CD4-positive, alpha-beta T cell treated with Interleukin-6 for 4 hours (primary cell): ENCODE measurements around the gene OTX1.
"Not testable (repeated sequence)": the region's sequence is repeated elsewhere in the genome, so short reads cannot be mapped to it uniquely, and the experiment has no call there.

Experiments used
- DNase-seq: peaks from one replicate; pipeline ENCODE4 v3.0.0-alpha.2; 2020; ENCODE audit warnings: mixed read lengths

The OTX1 gene

DNA sequence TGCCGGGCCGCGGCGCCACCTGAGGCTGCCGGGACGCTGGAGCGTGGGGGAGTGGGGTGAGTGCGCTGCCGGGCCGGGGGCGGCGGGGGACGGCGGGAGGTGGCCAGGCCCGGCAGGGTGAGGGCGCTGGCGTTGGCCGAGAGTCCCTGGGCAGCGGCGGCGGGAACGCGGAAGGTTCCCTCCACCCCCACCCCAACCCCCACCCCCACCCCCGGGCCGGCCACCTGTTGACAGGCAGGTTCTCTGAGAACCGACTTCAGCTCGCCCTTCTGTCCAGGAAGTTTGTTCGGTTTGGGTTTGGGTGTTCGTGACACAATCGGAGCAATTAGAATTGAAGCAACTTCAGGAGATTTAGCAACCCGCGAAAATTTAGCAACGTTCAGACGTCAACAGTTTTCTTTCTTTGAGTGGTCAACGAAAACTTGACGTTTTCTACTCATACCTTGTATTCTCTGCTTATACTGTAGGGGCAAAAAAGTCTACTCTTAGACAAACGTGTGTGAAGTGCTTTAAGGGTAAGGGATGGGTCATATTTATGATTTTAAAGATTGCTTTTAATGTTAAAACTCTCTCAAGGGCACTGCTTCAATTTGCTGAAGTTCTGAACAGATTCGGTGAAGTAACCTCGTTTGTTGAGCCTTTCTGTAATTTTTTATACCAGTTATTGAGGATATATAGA, 9.3 kb downstream of the OTX1 start:
- DNase-seq: no peak

- DNase-seq: no peak
These were observed 9.9 kb downstream of the OTX1 start for GRCh38 chr2:63060472-63060991.

- DNase-seq: no peak
These were observed 13.6 kb downstream of the OTX1 start for GRCh38 chr2:63064197-63064596.

DNA sequence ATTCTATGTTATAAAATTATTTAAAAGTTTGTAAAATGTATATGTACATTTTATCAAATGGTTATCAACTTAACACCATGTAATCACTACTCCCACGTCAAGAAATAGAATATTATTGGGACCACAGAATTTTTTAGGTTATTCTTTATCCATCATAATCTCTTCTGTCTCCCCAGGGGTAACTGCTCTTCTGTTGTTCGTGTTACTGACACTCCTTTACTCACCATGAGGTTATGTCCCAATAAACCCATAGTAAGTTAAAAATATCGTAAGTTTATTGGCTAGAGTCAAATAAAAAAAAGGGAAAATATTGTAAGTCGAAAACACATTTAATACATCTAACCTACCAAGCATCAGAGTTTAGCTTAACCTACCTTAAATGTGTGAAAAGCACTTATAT, 14.0 kb downstream of the OTX1 start:
- DNase-seq: no peak

GRCh38 chr2:63066265-63066664, 15.6 kb downstream of the OTX1 start:
- no peak for DNase-seq

- no peak for DNase-seq
These were observed 16.2 kb downstream of the OTX1 start for GRCh38 chr2:63066838-63067237.

DNA sequence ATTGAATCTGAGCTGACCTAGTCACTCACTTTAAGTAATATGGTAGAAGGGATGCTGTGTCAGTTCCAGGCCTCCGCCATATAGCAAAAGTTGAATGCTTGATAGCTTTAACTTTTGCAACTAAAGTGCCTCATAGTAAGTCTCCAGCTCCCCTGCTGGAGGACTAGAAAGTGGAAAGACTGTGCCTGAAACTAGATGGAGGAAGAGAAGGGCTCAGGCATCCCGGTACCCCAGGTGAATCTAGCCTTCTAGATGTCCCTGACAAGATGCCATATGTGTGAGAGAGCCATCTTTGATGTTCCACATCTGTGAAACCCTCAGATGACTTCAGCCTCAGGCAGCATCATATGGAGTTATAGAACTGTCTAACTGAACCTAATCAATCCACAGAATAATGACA, 21.0 kb downstream of the OTX1 start:
- no peak for DNase-seq

- no peak for DNase-seq
These were observed 23.4 kb downstream of the OTX1 start for GRCh38 chr2:63073994-63074393.

DNA sequence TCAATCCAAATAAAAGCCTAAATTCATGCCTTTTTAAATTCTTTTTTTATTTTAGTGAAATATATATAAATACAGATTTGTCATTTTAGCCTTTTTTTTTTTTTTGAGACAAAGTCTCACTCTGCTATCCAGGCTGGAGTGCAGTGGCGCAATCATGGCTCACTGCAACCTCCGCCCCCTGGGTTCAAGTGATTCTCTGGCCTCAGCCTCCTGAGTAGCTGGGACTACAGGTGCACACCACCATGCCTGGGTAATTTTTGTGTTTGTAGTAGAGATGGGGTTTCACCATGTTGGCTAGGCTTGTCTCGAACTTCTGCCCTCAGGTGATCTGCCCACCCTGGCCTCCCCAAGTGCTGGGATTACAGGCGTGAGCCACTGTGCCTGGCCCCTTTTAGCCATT, 23.8 kb downstream of the OTX1 start:
- DNase-seq: not testable (repeated sequence)

DNA sequence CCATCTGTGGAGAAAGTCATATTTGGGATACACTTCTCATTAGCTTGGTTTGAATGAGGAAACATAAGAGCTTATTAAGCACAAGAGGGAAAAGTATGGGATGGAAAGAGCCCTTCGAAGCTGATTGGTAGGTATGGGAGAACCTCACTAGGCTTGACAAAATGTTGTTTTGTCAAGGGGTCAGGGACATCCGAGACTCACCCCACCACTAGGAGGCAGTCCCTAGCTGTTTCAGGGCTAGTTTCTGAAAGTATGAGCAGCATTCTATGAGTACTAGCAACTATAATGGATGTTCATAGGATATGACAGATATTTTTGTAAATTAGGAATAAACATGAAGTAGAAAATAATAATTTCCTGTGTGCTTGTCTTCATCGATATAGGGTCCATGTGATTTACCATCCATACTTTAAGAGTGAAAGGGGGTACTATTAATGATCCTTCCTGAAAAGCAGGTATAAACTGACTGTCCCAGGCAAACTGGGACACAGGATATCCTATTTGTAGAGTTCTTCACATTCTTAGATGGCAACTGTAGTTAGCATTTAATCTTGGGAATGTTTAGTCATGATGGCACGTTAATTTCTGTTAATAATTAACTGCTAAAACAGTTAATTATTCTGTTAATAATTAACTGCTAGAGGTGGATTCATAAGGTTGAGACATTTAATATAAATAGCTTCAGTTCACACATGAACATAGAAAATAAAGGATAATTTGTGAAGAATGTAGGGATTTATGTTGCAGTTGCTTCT, 28.4 kb downstream of the OTX1 start:
- no peak for DNase-seq

GRCh38 chr2:63081404-63081803, 30.8 kb downstream of the OTX1 start:
- no peak for DNase-seq

- no peak for DNase-seq
These were observed 36.1 kb downstream of the OTX1 start for GRCh38 chr2:63086687-63087086.

DNA sequence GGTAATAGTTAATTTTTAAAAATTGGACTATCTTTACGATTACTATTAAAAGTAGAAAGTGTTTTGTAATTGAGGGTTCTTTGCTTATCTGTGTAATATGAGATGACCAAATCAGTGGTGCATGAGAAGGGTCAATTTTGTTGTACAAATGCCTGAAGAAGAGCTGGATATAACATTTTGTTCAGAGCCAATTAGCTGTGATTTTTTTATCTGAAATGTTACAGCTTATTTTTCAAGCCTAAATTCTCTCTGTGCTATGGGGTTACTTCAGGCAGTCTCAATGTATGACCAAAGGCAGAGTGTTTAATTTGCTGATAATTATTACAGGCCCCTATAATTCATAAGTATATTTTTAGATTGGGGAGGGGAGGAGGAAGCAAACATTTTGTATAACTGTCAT, 41.8 kb downstream of the OTX1 start:
- DNase-seq: no peak

DNA sequence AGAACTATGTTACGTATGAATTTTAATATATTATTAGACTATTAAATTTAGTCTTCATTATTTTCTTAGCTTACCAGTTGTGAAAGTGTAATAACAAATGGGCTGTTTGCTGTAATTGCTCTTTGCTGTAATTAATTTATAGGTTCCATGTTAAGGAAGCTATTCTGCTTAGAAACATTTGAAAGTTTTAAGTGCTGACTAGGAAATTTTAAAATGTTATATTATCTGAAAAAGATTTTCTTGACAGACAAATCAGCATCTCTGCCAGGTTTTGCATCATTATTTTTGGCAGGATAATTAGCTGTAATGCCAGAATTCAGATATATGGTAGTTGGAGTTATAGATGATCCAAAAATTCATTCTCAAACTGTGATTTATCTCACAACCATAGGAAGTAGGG, 42.2 kb downstream of the OTX1 start:
- DNase-seq: no peak

DNA sequence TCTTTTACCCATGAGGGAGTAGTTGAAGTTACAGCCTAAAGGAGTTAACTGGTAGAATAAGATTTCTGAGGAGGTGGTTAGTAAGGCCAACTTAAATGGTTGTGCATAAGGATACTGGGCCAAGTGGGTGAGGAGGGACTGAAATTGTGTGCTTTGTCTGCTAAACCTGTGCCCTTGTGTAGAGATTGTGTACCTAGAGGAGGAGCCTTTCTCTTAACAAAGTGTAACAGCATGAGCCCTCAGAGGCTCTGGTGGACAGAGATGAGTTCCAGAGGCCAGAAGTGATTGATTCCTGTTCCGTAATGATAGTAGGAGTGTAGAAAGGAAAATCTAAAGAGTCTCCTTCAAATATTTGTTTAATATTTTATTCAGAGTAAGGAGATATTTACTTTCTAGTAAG, 42.9 kb downstream of the OTX1 start:
- DNase-seq: no peak

DNA sequence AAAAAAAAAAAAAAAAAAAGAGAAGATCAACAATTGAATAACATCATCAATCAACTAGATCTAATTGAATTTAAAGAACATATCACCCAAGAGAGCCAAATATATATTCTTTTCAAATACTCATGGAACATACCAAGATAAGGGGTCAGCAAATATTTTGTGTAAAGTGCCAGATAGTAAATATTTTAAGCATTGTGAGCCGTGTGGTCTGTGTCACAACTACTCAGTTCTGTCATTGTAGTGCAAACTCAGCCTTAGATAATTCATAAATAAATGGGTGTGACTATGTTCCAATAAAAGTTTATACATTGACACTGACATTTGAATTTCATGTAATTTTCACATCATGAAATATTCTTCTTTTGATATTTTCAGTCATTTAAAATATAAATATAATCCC, 45.9 kb downstream of the OTX1 start:
- no peak for DNase-seq

DNA sequence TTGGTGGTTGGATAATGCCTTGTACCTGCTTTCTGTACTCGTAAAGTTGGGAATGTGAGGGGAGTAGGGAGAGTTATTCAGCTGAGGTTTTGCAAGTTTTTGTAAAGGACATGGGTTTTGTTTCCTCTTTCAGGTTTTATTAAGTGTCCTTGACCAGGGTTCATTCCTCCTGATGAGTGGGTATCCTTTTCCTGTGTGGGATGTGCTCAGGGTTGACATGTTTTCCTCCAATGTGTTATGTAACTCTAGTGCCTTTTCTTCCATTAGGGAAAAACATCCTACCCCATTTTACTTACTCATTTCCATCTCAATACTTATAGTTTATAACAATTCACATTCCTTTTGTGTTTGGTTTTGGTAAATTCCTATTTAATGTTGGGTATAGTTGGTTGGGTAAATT, 48.4 kb downstream of the OTX1 start:
- no peak for DNase-seq

DNA sequence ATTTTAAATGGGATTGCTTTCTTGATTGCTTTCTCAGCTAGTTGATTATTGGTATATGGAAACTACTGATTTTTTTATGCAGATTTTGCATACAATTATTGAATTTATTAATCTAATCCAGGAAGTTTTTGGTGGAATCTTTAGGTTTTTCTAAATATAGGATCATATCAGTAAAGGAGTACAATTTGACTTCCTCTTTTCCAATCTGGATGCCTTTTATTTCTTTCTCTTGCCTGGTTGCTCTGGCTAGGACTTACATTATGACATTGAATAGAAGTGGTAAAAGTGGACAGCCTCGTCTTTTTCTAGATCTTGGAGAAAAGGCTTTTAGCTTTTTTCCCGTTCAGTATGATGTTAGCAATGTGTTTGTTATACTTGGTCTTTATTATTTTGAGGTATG, 51.3 kb downstream of the OTX1 start:
- no peak for DNase-seq

- DNase-seq: no peak
These were observed 53.9 kb downstream of the OTX1 start for GRCh38 chr2:63104482-63104881.
